PC-9 (cell line): ENCODE results near the gene RBM24. TPM values are rescaled to one million over a fixed set of nuclear protein-coding genes. Genes with fewer than 3 reads are reported as not detected.

Source experiments
- BruUV-seq: library from RNA; stranded (reverse); fragments of 400-500 nt; replicated peaks from 2 replicates; lab custom pipeline; 2021; lab: Mats Ljungman, UMichigan
- CTCF ChIA-PET: fragments of 300-600 bp; sonication (Branson Sonifier 250); formaldehyde crosslinking; loops from one replicate; lab custom pipeline; 2022; ENCODE audit warnings: antibody characterized with exemption; lab: Charles Lee
- POLR2A ChIA-PET: fragments of 300-600 bp; sonication (Branson Sonifier 250); formaldehyde crosslinking; loops from one replicate; lab custom pipeline; 2022; ENCODE audit warnings: antibody characterized with exemption; ENCODE audit not compliant: unreplicated experiment; lab: Charles Lee
- DNase-seq, 2 experiments: peaks; one replicate each; pipeline versions ENCODE4 v3.0.0 to v3.0.0-alpha.2; 2015 to 2022; ENCODE audit warnings: mixed read lengths in 1 of 2
- H2AFZ ChIP-seq: fragments of 200-600 bp; sonication (generic); 2 replicates; pipeline ENCODE4 v1.8.1; 2017; ENCODE audit warnings: antibody characterized with exemption
- H3F3A ChIP-seq: fragments of 200-600 bp; sonication (generic); 2 replicates; pipeline ENCODE4 v1.8.1; 2017; ENCODE audit warnings: antibody characterized with exemption, mild to moderate bottlenecking, low read depth; ENCODE audit not compliant: insufficient read depth
- H3K27ac ChIP-seq: fragments of 200-600 bp; sonication (generic); 2 replicates; pipeline ENCODE4 v1.6.1; 2016; ENCODE audit warnings: mixed run types
- H3K27me3 ChIP-seq: fragments of 200-600 bp; sonication (generic); 2 replicates; pipeline ENCODE4 v1.6.1; 2016; ENCODE audit warnings: low read depth, mixed run types; ENCODE audit not compliant: insufficient read depth
- H3K36me3 ChIP-seq: fragments of 200-600 bp; sonication (generic); 2 replicates; pipeline ENCODE4 v1.6.1; 2016; ENCODE audit warnings: low read depth, mixed run types
- H3K4me1 ChIP-seq: fragments of 200-600 bp; sonication (generic); replicated peaks from 2 replicates; pipeline ENCODE4 v1.6.1; 2016; ENCODE audit warnings: mixed run types; ENCODE audit not compliant: insufficient read depth
- H3K4me2 ChIP-seq: fragments of 200-600 bp; sonication (generic); 2 replicates; pipeline ENCODE4 v1.6.1; 2017; ENCODE audit warnings: mixed run types
- H3K4me3 ChIP-seq: fragments of 200-600 bp; sonication (generic); 2 replicates; pipeline ENCODE4 v1.6.1; 2016; ENCODE audit warnings: mixed run types
- H3K79me2 ChIP-seq: fragments of 200-600 bp; sonication (generic); 2 replicates; pipeline ENCODE4 v1.6.1; 2017; ENCODE audit warnings: low read depth, mixed run types
- H3K9me2 ChIP-seq: fragments of 200-600 bp; sonication (generic); 2 replicates; pipeline ENCODE4 v1.8.1; 2017; ENCODE audit warnings: mild to moderate bottlenecking; ENCODE audit not compliant: insufficient read depth
- H3K9me3 ChIP-seq: fragments of 200-600 bp; sonication (generic); 2 replicates; pipeline ENCODE4 v1.8.1; 2016; ENCODE audit warnings: low read depth; ENCODE audit not compliant: insufficient read depth
- H4K20me1 ChIP-seq: fragments of 200-600 bp; sonication (generic); 2 replicates; pipeline ENCODE4 v1.8.1; 2017; ENCODE audit not compliant: insufficient read depth
- CTCF ChIP-seq: fragments of 200-600 bp; sonication (generic); conservative IDR thresholded peaks from 2 replicates; pipeline ENCODE4 v1.6.1; 2017; ENCODE audit warnings: mixed run types, antibody characterized with exemption, mild to moderate bottlenecking, moderate library complexity
- EZH2 ChIP-seq: fragments of 200-600 bp; sonication (generic); IDR thresholded peaks from 2 replicates; pipeline ENCODE4 v1.8.0; 2017; ENCODE audit warnings: antibody characterized with exemption, low read depth
- intact Hi-C: fragments of 100-400 bp; cut with micrococcal nuclease; formaldehyde crosslinking; loops from one replicate; pipeline ENCODE4 v1.10.0; 2022; ENCODE audit not compliant: unreplicated experiment
- total RNA-seq: library from RNA; stranded (reverse); gene quantifications from 2 replicates; pipeline ENCODE4 v1.2.3, GENCODE V29; 2021

Gene RBM24
- total RNA-seq, 1 experiment from 2014 or later, result 0.72 TPM

- POLR2A ChIA-PET, result no interaction called here
- H2AFZ ChIP-seq, result no peak overlapping the region
- CTCF ChIA-PET, result no interaction called here
- no peak for TF ChIP-seq EZH2
- TF ChIP-seq CTCF, result no peak
- H4K20me1 ChIP-seq, result no peaks in the 10 kb centered on the region
- H3K4me3 ChIP-seq, result no peak overlapping the region
- 0 out of 2 replicates have a peak, but pooled peaks cover 4% of the 10 kb centered on the region for H3K4me1 ChIP-seq
- BruUV-seq, result no TSS peak
- H3K36me3 ChIP-seq, result no peaks in the 10 kb centered on the region
- no peaks in the 10 kb centered on the region; the same call in 1 of the 2 replicates for H3K9me3 ChIP-seq
- no peaks in the 10 kb centered on the region for H3K9me2 ChIP-seq
- no peak overlapping the region for H3K27ac ChIP-seq
- no peaks in the 10 kb centered on the region for H3K27me3 ChIP-seq
- H3F3A ChIP-seq, result no peaks in the 10 kb centered on the region
- H3K79me2 ChIP-seq, result no peaks in the 10 kb centered on the region
- H3K4me2 ChIP-seq, result no peak overlapping the region
- DNase-seq, result no peak
- intact Hi-C loops, result no loop called here
These were observed 58.1 kb downstream of the RBM24 start for GRCh38 chr6:17339308-17339670.

GRCh38 chr6:17341117-17341805 lies 60.1 kb downstream of the RBM24 start:
- no peak overlapping the region for H3K4me2 ChIP-seq
- no peaks in the 10 kb centered on the region for H3K4me1 ChIP-seq
- no peaks in the 10 kb centered on the region; the same call in 1 of the 2 replicates for H3K9me3 ChIP-seq
- intact Hi-C loops, result no loop called here
- H2AFZ ChIP-seq, result no peak overlapping the region
- ChIA-PET CTCF (no interaction called here), POLR2A (no interaction called here)
- no peaks in the 10 kb centered on the region for H4K20me1 ChIP-seq
- no peaks in the 10 kb centered on the region for H3K79me2 ChIP-seq
- no peaks in the 10 kb centered on the region for H3F3A ChIP-seq
- no TSS peak for BruUV-seq
- no peaks in the 10 kb centered on the region for H3K36me3 ChIP-seq
- H3K27me3 ChIP-seq, result no peaks in the 10 kb centered on the region
- TF ChIP-seq CTCF (no peak), EZH2 (no peak)
- H3K9me2 ChIP-seq, result no peaks in the 10 kb centered on the region
- no peak overlapping the region for H3K4me3 ChIP-seq
- no peak overlapping the region for H3K27ac ChIP-seq
- DNase-seq, result no peak

- intact Hi-C loops, result no loop called here
- no peak overlapping the region for H2AFZ ChIP-seq
- H3K9me2 ChIP-seq, result no peaks in the 10 kb centered on the region
- no peaks in the 10 kb centered on the region for H3K79me2 ChIP-seq
- no peaks in the 10 kb centered on the region for H4K20me1 ChIP-seq
- POLR2A ChIA-PET, result no interaction called here
- no peaks in the 10 kb centered on the region for H3F3A ChIP-seq
- DNase-seq, result no peak
- H3K4me3 ChIP-seq, result no peak overlapping the region
- no TSS peak for BruUV-seq
- no peak overlapping the region for H3K4me2 ChIP-seq
- H3K4me1 ChIP-seq, result no peaks in the 10 kb centered on the region
- no peaks in the 10 kb centered on the region for H3K27me3 ChIP-seq
- TF ChIP-seq EZH2 (no peak), CTCF (no peak)
- no peaks in the 10 kb centered on the region for H3K36me3 ChIP-seq
- H3K27ac ChIP-seq, result no peak overlapping the region
- CTCF ChIA-PET, result no interaction called here
- no peaks in the 10 kb centered on the region; the same call in 1 of the 2 replicates for H3K9me3 ChIP-seq
These were observed 60.7 kb downstream of the RBM24 start for GRCh38 chr6:17341891-17342290.
